ENCODE data around the gene GOLT1B. TPM values are rescaled to one million over a fixed set of nuclear protein-coding genes. Genes with fewer than 3 reads are reported as not detected.

GOLT1B gene
- polyA plus RNA-seq, 10 donors = 38.6 to 56.6 (median 47.7) TPM

- DNase-seq = no peak
Measured at GRCh38 chr12:21516281-21516680, 14.7 kb downstream of the GOLT1B start.

GRCh38 chr12:21518451-21518850 is 16.9 kb downstream of the GOLT1B start:
- DNase-seq = no peak

- no peak for DNase-seq
Measured at GRCh38 chr12:21521541-21521940, 20.0 kb downstream of the GOLT1B start.

- no peak for DNase-seq
Measured at GRCh38 chr12:21523148-21523547, 21.6 kb downstream of the GOLT1B start.

GRCh38 chr12:21526053-21526452 is 24.5 kb downstream of the GOLT1B start, which contains the start of gene SPX:
Gene SPX, plus strand, starts transcription at chr12:21526296. Its CDS starts 177 bp downstream, at chr12:21526473.
- DNase-seq = no peak

- DNase-seq = peak in 1 of 3 donors; percentile 8
Measured at GRCh38 chr12:21526721-21527345, 25.2 kb downstream of the GOLT1B start.

GRCh38 chr12:21527451-21528180 is 26.0 kb downstream of the GOLT1B start:
- peak; percentile 39 to 75 (median 45) for DNase-seq

GRCh38 chr12:21528953-21529352 is 27.4 kb downstream of the GOLT1B start:
- DNase-seq = peak in 2 of 3 donors; percentile 28 to 37

GRCh38 chr12:21529456-21529855 is 27.9 kb downstream of the GOLT1B start:
- DNase-seq = no peak

- DNase-seq = no peak
Measured at GRCh38 chr12:21538061-21538653, 36.6 kb downstream of the GOLT1B start.

GRCh38 chr12:21539797-21540196 is 38.2 kb downstream of the GOLT1B start:
- DNase-seq = no peak

GRCh38 chr12:21541773-21542172 is 40.2 kb downstream of the GOLT1B start:
- no peak for DNase-seq

GRCh38 chr12:21542403-21542802 is 40.8 kb downstream of the GOLT1B start:
- DNase-seq = no peak

GRCh38 chr12:21543151-21543550 is 41.6 kb downstream of the GOLT1B start:
- no peak for DNase-seq

- no peak for DNase-seq
Measured at GRCh38 chr12:21545557-21545956, 44.0 kb downstream of the GOLT1B start.

- no peak for DNase-seq
Measured at GRCh38 chr12:21546716-21547115, 45.1 kb downstream of the GOLT1B start.

GRCh38 chr12:21547437-21547836 is 45.8 kb downstream of the GOLT1B start:
- no peak for DNase-seq

GRCh38 chr12:21551841-21552465 is 50.4 kb downstream of the GOLT1B start:
- peak; percentile 79 to 88 (median 84) for DNase-seq

- DNase-seq = no peak
Measured at GRCh38 chr12:21552635-21553328, 51.2 kb downstream of the GOLT1B start.

- DNase-seq = peak; percentile 71 to 79 (median 73)
Measured at GRCh38 chr12:21553329-21553675, 51.7 kb downstream of the GOLT1B start.

GRCh38 chr12:21558100-21558679 is 56.6 kb downstream of the GOLT1B start:
- DNase-seq = no peak

All from muscle of back (tissue), 11 donors.